Memory B cell (primary cell): ENCODE results near the gene NLGN1.

Experiments
- ATAC-seq: fragments of 150-1000 bp; cut with Tn5 transposase; 2 replicates; pipeline ENCODE4 v1.10.0; 2021; ENCODE audit warnings: low read depth, mild to moderate bottlenecking, moderate library complexity
- DNase-seq, 2 donors: peaks; one replicate each; pipeline ENCODE4 v3.0.0; 2022; ENCODE audit warnings: low spot score in 2 of 2
- H3K27ac Mint-ChIP-seq: one replicate; pipeline ENCODE4 v1.8.0; 2022; ENCODE audit warnings: mild to moderate bottlenecking, moderate library complexity, mixed read lengths
- H3K27me3 Mint-ChIP-seq: one replicate; pipeline ENCODE4 v1.8.0; 2022; ENCODE audit warnings: mixed read lengths
- H3K36me3 Mint-ChIP-seq: one replicate; pipeline ENCODE4 v1.8.0; 2022; ENCODE audit warnings: mild to moderate bottlenecking, mixed read lengths
- H3K4me1 Mint-ChIP-seq: one replicate; pipeline ENCODE4 v1.8.0; 2022; ENCODE audit warnings: mixed read lengths
- H3K4me3 Mint-ChIP-seq: one replicate; pipeline ENCODE4 v1.8.0; 2022; ENCODE audit warnings: mild to moderate bottlenecking, moderate library complexity, mixed read lengths
- H3K9me3 Mint-ChIP-seq: one replicate; pipeline ENCODE4 v1.8.0; 2022; ENCODE audit warnings: mixed read lengths

The NLGN1 gene

DNA sequence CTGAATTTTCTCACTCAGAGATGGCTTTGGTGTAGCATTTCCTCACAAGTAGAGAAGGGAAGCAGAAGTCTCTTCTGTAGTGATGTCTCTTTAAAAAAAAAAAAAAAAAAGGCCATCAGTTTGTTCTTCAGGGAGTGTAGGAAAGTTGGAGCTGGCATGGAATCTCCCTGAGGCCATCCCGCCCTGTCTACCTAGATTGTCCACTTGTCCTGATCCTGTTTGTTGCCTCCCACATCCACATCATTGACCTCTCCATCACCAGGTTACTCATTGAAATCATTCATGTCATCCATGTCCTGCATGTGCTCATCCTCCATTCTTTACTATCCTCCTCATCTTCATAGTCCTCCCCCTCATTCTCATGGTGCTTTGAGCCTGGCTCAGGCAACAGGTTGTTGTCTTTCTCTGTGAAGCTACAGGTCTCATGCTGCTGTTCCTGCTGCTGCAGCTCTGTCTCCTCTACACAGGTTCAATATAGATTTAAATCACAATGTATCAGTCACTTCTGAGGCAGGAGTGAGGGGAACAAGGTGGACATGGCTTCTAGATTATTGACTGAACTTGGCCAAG is 905.3 kb downstream of the NLGN1 start:
- Mint-ChIP-seq H3K36me3 (no peaks in the 10 kb centered on the region), H3K9me3 (peaks cover 8% of the 10 kb centered on the region), H3K27me3 (no peaks in the 10 kb centered on the region), H3K4me1 (no peaks in the 10 kb centered on the region), H3K27ac (no peak overlapping the region), H3K4me3 (no peak overlapping the region)
- DNase-seq (no peak), ATAC-seq (no peak)

DNA sequence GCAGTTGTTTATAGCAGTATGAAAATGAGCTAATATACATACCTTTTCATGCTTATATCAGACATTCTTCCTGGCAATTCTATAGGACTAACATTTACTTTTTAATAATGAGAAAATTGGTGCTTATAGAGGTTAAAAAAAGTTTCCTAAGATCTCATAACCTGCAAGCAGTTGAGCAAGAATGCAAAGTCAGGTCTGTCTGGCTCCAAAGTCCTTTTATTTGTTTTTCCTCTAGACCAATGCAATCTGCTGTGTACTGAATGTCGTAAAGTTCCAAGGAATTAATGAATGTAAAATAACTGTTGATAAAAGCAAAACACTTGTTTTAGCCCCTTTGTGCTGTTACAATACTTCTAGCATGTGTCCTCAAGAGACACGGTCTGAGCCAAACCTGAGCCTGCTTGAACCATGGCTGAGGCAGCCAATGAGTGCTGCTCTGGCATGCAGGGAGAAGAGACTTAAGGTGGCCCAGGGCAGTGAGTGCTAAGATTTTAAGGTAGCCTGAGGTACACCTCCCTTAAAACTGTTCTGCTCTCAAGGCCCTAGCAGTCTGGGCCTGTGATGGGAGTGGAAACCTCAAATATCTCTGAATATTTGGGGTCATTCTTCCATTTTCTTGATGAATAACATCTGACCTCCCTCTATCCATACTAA is 906.5 kb downstream of the NLGN1 start:
- no peak overlapping the region for H3K27ac Mint-ChIP-seq
- H3K9me3 Mint-ChIP-seq = peaks cover 10% of the 10 kb centered on the region
- no peaks in the 10 kb centered on the region for H3K27me3 Mint-ChIP-seq
- H3K4me1 Mint-ChIP-seq = no peaks in the 10 kb centered on the region
- H3K36me3 Mint-ChIP-seq = no peaks in the 10 kb centered on the region
- H3K4me3 Mint-ChIP-seq = no peak overlapping the region
- ATAC-seq (no peak), DNase-seq (no peak)

DNA sequence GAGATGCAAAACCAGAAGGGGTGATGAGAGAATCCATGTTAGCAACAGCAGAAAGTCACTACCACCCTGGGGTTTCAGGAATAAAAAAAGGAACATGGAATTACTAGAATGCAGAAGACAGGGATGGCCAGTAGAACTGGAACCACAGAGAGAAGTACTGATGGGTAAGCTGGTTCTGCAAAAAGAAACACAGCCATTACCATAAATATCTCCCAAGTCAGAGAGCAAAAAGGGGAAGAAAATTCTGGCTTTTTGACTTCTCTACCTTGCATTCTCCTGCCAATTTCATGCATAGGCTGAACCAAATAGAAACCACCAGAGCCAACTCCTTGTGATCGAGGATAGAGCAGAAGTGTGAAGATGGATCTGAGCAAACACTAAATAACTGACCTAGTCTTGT is 911.2 kb downstream of the NLGN1 start:
- H3K27ac Mint-ChIP-seq = no peak overlapping the region
- no peaks in the 10 kb centered on the region for H3K36me3 Mint-ChIP-seq
- no peaks in the 10 kb centered on the region for H3K27me3 Mint-ChIP-seq
- peaks cover 8% of the 10 kb centered on the region for H3K9me3 Mint-ChIP-seq
- ATAC-seq = no peak
- DNase-seq = no peak
- H3K4me3 Mint-ChIP-seq = no peak overlapping the region
- H3K4me1 Mint-ChIP-seq = no peaks in the 10 kb centered on the region

DNA sequence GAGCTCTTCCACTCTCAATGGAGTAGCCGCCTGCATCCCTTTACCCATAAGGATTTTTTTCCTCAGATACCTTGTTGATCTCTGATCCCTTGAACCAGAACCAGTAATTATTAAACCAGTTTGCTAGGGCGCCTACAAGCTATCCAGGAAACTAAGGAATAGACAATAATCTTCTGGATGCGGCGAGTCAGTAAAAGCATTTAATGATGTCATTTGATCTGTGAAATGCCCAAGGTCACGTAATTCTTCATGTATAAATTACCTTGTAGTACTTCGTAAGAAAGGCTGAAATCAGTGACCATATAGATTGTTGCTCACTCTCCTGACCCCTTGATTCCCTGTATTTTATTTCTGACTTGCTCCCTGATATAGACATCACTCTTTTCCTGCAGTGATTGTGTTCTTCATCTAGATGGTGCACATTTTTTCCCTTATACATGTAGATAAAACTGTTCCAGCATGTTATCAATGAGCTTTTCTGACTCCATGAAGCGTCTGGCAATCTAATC is 913.0 kb downstream of the NLGN1 start:
- peaks cover 7% of the 10 kb centered on the region for H3K9me3 Mint-ChIP-seq
- DNase-seq (no peak), ATAC-seq (no peak)
- no peak overlapping the region for H3K27ac Mint-ChIP-seq
- H3K4me1 Mint-ChIP-seq = no peaks in the 10 kb centered on the region
- H3K27me3 Mint-ChIP-seq = no peaks in the 10 kb centered on the region
- H3K36me3 Mint-ChIP-seq = no peaks in the 10 kb centered on the region
- H3K4me3 Mint-ChIP-seq = no peak overlapping the region

DNA sequence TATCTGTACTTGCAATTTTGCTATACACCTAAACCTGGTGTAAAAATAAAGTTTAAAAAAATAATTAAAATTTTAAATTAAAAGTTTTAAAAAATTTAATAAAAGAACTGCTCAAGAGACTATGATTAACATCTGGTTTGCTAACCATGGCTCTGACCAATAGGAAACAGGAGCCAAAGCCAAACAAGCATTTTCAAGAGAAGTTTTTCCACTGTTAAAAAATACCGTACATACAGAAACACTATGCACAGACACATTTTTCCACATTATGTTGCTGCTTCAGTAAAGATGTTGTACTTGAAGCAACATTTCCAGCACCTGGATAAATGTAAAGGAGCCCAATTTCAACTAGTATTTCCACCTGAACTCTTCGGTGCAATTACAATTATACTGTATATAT is 917.7 kb downstream of the NLGN1 start:
- no peak for DNase-seq
- no peak for ATAC-seq
- Mint-ChIP-seq H3K27me3 (no peaks in the 10 kb centered on the region), H3K36me3 (no peaks in the 10 kb centered on the region), H3K4me3 (no peak overlapping the region), H3K27ac (no peak overlapping the region), H3K4me1 (no peaks in the 10 kb centered on the region), H3K9me3 (peaks cover 8% of the 10 kb centered on the region)

GRCh38 chr3:174317005-174317404 is 919.5 kb downstream of the NLGN1 start:
- H3K27ac Mint-ChIP-seq = no peak overlapping the region
- H3K9me3 Mint-ChIP-seq = peaks cover 12% of the 10 kb centered on the region
- H3K4me1 Mint-ChIP-seq = no peaks in the 10 kb centered on the region
- ATAC-seq (no peak), DNase-seq (no peak)
- H3K4me3 Mint-ChIP-seq = no peak overlapping the region
- no peaks in the 10 kb centered on the region for H3K27me3 Mint-ChIP-seq
- no peaks in the 10 kb centered on the region for H3K36me3 Mint-ChIP-seq

GRCh38 chr3:174318181-174318580 is 920.6 kb downstream of the NLGN1 start:
- no peak overlapping the region for H3K4me3 Mint-ChIP-seq
- no peaks in the 10 kb centered on the region for H3K27me3 Mint-ChIP-seq
- no peak for ATAC-seq
- no peaks in the 10 kb centered on the region for H3K36me3 Mint-ChIP-seq
- no peak for DNase-seq
- no peaks in the 10 kb centered on the region for H3K4me1 Mint-ChIP-seq
- peaks cover 12% of the 10 kb centered on the region for H3K9me3 Mint-ChIP-seq
- no peak overlapping the region for H3K27ac Mint-ChIP-seq

- Mint-ChIP-seq H3K27me3 (no peaks in the 10 kb centered on the region), H3K36me3 (no peaks in the 10 kb centered on the region), H3K27ac (no peak overlapping the region), H3K4me1 (no peaks in the 10 kb centered on the region), H3K4me3 (no peak overlapping the region), H3K9me3 (peaks cover 12% of the 10 kb centered on the region)
- ATAC-seq = no peak
- DNase-seq = no peak
These were observed 924.0 kb downstream of the NLGN1 start for GRCh38 chr3:174321548-174321947.

DNA sequence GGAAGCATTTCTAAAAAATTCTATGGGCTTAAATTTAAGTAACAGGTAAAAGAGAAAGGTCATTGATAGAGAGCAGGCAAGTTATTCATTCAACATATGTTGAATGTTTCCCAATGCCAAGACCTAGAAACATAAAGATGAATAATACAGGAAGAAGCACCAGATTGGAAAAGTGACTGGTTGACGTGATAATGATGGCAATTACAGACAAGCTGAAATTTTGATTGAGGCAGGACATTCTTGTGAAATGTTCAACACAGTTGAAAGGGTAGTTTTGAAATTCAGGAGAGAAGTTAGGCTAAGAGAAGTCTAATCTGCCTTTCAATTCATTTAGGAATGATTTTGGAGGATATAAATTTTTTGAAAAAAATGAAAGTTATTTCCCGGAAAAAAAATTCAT is 925.2 kb downstream of the NLGN1 start:
- no peak overlapping the region for H3K4me3 Mint-ChIP-seq
- H3K27me3 Mint-ChIP-seq = no peaks in the 10 kb centered on the region
- no peaks in the 10 kb centered on the region for H3K4me1 Mint-ChIP-seq
- no peaks in the 10 kb centered on the region for H3K36me3 Mint-ChIP-seq
- DNase-seq (no peak), ATAC-seq (no peak)
- peaks cover 12% of the 10 kb centered on the region for H3K9me3 Mint-ChIP-seq
- H3K27ac Mint-ChIP-seq = no peak overlapping the region

GRCh38 chr3:174325171-174325570 is 927.6 kb downstream of the NLGN1 start:
- Mint-ChIP-seq H3K4me3 (no peak overlapping the region), H3K36me3 (no peaks in the 10 kb centered on the region), H3K4me1 (no peaks in the 10 kb centered on the region), H3K27me3 (no peaks in the 10 kb centered on the region), H3K9me3 (peaks cover 10% of the 10 kb centered on the region), H3K27ac (no peak overlapping the region)
- ATAC-seq (no peak), DNase-seq (no peak)

DNA sequence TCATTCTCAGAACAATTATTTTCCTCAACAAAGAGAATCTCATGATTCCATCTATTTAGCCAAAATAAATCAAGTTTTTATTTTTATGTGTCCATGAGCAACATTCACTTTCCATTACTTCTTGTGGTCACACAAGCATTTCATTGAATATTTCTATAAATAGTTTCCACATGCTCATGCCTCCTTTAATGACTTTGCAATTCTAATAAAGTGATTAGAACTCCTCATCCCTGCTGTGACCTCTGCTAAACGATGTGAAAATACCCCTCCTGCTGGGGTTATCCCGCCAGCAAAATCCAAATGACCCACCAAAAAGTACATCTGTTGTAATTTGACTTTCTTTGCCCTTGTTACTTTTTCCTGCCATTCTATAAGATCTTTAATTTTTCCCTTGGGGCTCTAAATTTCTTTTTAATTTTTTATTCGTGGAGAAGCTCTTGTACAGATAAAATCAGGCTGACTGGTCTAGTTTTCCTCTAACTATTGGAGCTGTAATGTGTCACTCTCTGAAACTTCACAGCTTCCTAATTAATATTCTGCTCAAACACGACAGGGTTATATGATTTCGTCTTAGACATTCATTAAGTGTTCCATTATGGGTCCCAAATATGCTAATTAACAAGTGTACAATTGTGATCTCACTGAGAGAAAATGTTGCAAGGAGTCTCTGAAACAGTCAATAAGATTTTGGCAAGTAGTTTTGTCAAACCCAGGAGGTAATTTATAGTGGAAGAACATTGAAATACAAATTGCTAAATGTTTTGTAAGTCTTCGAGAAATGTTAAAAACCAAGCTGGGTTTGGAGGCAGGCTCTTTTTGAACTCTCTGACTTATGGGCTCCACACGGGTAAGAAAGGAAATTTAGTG is 928.5 kb downstream of the NLGN1 start:
- Mint-ChIP-seq H3K36me3 (no peaks in the 10 kb centered on the region), H3K4me3 (no peak overlapping the region), H3K9me3 (peaks cover 9% of the 10 kb centered on the region), H3K4me1 (no peaks in the 10 kb centered on the region), H3K27me3 (no peaks in the 10 kb centered on the region), H3K27ac (no peak overlapping the region)
- no peak for DNase-seq
- no peak for ATAC-seq

- Mint-ChIP-seq H3K36me3 (no peaks in the 10 kb centered on the region), H3K4me1 (no peaks in the 10 kb centered on the region), H3K9me3 (peaks cover 10% of the 10 kb centered on the region), H3K27ac (no peak overlapping the region), H3K27me3 (no peaks in the 10 kb centered on the region), H3K4me3 (no peak overlapping the region)
- DNase-seq = no peak
- no peak for ATAC-seq
These were observed 931.8 kb downstream of the NLGN1 start for GRCh38 chr3:174329321-174329720.

- no peaks in the 10 kb centered on the region for H3K4me1 Mint-ChIP-seq
- H3K9me3 Mint-ChIP-seq = peaks cover 11% of the 10 kb centered on the region
- H3K36me3 Mint-ChIP-seq = no peaks in the 10 kb centered on the region
- H3K4me3 Mint-ChIP-seq = no peak overlapping the region
- ATAC-seq = no peak
- DNase-seq = no peak
- H3K27ac Mint-ChIP-seq = no peak overlapping the region
- no peaks in the 10 kb centered on the region for H3K27me3 Mint-ChIP-seq
These were observed 932.8 kb downstream of the NLGN1 start for GRCh38 chr3:174330303-174330702.

- no peaks in the 10 kb centered on the region for H3K36me3 Mint-ChIP-seq
- no peak overlapping the region for H3K27ac Mint-ChIP-seq
- no peaks in the 10 kb centered on the region for H3K27me3 Mint-ChIP-seq
- H3K4me1 Mint-ChIP-seq = no peaks in the 10 kb centered on the region
- peaks cover 11% of the 10 kb centered on the region for H3K9me3 Mint-ChIP-seq
- H3K4me3 Mint-ChIP-seq = no peak overlapping the region
- ATAC-seq = no peak
- DNase-seq = no peak
These were observed 933.7 kb downstream of the NLGN1 start for GRCh38 chr3:174331095-174331800.
